ENCODE measurements around the gene PTPN20.
"Not testable (repeated sequence)": the region's sequence is repeated elsewhere in the genome, so short reads cannot be mapped to it uniquely, and the experiment has no call there.

DNA sequence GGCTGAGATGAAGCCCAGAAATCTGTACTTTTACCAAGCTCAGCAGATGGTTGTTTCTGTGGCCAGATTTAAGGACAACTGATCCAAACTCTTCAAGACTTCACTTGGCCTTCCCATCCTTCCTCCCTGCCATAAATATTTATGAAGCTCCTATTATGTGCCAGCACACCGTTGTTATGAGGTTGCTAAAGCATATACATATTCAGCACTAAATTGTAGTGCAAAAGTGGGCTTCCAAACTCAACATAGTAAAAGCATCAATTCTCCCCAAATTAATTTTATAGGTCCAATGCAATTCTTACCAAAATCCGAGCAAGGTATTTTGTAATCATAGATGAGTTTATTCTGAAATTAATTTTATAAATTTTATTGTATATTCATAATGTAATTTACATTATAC is 10.0 kb upstream of the PTPN20 start:
- TF ChIP-seq, protein P1, sequence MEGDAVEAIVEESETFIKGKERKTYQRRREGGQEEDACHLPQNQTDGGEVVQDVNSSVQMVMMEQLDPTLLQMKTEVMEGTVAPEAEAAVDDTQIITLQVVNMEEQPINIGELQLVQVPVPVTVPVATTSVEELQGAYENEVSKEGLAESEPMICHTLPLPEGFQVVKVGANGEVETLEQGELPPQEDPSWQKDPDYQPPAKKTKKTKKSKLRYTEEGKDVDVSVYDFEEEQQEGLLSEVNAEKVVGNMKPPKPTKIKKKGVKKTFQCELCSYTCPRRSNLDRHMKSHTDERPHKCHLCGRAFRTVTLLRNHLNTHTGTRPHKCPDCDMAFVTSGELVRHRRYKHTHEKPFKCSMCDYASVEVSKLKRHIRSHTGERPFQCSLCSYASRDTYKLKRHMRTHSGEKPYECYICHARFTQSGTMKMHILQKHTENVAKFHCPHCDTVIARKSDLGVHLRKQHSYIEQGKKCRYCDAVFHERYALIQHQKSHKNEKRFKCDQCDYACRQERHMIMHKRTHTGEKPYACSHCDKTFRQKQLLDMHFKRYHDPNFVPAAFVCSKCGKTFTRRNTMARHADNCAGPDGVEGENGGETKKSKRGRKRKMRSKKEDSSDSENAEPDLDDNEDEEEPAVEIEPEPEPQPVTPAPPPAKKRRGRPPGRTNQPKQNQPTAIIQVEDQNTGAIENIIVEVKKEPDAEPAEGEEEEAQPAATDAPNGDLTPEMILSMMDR (IDR thresholded peaks at IDR 0.05), result not testable (repeated sequence)
- not testable (repeated sequence) for TF ChIP-seq POLR2A (IDR thresholded peaks at IDR 0.05)
